Measurements from ENCODE around the gene ASB18.

DNA sequence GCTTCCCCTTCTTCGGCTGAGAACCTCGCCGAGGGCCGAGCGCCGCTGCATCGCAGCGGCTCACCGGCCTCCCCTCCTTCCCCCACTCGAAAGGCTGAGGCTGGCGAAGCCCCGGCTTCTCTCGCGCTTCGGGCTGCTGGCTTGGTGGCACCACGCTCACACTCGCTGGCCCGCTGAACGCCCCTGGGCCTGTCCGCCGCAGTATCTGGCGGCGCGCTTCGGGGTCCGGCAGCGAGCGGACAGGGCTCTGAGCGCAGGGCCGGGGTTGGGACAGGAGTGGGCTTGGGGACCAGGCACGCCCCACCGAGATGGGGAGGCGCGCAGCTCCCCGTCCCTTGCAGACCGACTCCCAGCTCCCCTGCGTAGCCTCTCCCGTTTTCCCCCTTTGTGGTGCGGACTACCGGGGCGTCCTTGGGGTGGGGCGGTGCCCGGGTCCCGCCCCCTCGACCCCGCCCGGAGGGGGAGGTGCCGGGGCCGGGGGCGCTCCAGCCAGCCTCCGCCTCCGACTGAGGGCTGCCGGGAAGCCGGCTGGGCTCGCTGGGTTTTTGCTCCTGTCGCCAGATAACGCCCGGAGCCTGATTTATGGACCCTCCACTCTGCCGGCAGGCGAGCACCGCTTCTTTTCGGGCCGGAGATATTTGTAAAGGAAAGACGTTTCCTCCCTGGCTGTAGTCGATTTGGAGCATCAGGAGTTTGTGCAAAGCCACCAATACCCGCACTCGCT, 99.8 kb downstream of the ASB18 start:
- TF ChIP-seq, protein P1, sequence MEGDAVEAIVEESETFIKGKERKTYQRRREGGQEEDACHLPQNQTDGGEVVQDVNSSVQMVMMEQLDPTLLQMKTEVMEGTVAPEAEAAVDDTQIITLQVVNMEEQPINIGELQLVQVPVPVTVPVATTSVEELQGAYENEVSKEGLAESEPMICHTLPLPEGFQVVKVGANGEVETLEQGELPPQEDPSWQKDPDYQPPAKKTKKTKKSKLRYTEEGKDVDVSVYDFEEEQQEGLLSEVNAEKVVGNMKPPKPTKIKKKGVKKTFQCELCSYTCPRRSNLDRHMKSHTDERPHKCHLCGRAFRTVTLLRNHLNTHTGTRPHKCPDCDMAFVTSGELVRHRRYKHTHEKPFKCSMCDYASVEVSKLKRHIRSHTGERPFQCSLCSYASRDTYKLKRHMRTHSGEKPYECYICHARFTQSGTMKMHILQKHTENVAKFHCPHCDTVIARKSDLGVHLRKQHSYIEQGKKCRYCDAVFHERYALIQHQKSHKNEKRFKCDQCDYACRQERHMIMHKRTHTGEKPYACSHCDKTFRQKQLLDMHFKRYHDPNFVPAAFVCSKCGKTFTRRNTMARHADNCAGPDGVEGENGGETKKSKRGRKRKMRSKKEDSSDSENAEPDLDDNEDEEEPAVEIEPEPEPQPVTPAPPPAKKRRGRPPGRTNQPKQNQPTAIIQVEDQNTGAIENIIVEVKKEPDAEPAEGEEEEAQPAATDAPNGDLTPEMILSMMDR (IDR thresholded peaks at IDR 0.05; ENCODE audit: low read depth, low read length, poor library complexity, severe bottlenecking): no peak
- TF ChIP-seq EZH2phosphoT487 (IDR thresholded peaks at IDR 0.05; ENCODE audit: borderline replicate concordance, low read length): no peak
